GM19455 (cell line): ENCODE measurements around the gene CIB4.

ENCODE experiments used
- ATAC-seq: cut with Tn5 transposase; IDR thresholded peaks from one replicate; pipeline ENCODE4 v1.9.1; 2021; ENCODE audit not compliant: unreplicated experiment

CIB4 gene

GRCh38 chr2:26623541-26624495 is 17.3 kb downstream of the CIB4 start:
- no peak for ATAC-seq

- no peak for ATAC-seq
Observed at GRCh38 chr2:26621469-26622199, 19.5 kb downstream of the CIB4 start.

GRCh38 chr2:26620031-26620605 is 21.0 kb downstream of the CIB4 start:
- no peak for ATAC-seq

- no peak for ATAC-seq
Observed at GRCh38 chr2:26619521-26619951, 21.6 kb downstream of the CIB4 start.

- ATAC-seq: no peak
Observed at GRCh38 chr2:26619096-26619495, 22.1 kb downstream of the CIB4 start.

GRCh38 chr2:26618611-26619010 is 22.6 kb downstream of the CIB4 start:
- no peak for ATAC-seq

- no peak for ATAC-seq
Observed at GRCh38 chr2:26617588-26618083, 23.5 kb downstream of the CIB4 start.

- ATAC-seq: no peak
Observed at GRCh38 chr2:26616706-26617587, 24.2 kb downstream of the CIB4 start.

- no peak for ATAC-seq
Observed at GRCh38 chr2:26615860-26616705, 25.1 kb downstream of the CIB4 start.

- ATAC-seq: no peak
Observed at GRCh38 chr2:26615336-26615859, 25.8 kb downstream of the CIB4 start.

GRCh38 chr2:26614216-26615138 is 26.7 kb downstream of the CIB4 start:
- ATAC-seq: no peak

GRCh38 chr2:26613241-26614215 is 27.6 kb downstream of the CIB4 start:
- ATAC-seq: no peak

GRCh38 chr2:26612522-26613240 is 28.5 kb downstream of the CIB4 start:
- ATAC-seq: no peak

GRCh38 chr2:26612034-26612433 is 29.1 kb downstream of the CIB4 start:
- no peak for ATAC-seq

GRCh38 chr2:26610504-26611335 is 30.4 kb downstream of the CIB4 start:
- ATAC-seq: no peak
